ENCODE data around the gene R3HDM4.
"Not testable (repeated sequence)": the region's sequence is repeated elsewhere in the genome, so short reads cannot be mapped to it uniquely, and the experiment has no call there.

R3HDM4 gene

DNA sequence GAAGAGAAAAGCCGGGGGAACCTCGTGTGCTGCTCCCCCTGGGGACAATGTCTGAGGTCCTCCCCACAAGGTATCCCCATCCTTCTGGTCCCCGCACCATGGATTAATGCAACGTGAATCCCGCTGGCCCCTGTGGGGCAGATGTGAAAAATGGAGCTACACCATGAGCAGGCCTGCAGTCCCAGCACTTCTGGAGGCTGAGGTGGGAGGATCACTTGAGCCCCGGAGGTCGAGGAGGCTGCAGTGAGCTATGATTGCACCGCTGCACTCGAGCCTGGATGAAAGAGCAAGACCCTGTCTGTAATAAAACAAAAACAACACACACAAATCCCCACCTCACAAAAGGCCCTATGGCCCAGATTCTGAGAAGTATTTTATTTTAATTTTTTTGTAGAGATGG, 54.7 kb downstream of the R3HDM4 start:
- no peak for DNase-seq (ENCODE audit: low spot score)

DNA sequence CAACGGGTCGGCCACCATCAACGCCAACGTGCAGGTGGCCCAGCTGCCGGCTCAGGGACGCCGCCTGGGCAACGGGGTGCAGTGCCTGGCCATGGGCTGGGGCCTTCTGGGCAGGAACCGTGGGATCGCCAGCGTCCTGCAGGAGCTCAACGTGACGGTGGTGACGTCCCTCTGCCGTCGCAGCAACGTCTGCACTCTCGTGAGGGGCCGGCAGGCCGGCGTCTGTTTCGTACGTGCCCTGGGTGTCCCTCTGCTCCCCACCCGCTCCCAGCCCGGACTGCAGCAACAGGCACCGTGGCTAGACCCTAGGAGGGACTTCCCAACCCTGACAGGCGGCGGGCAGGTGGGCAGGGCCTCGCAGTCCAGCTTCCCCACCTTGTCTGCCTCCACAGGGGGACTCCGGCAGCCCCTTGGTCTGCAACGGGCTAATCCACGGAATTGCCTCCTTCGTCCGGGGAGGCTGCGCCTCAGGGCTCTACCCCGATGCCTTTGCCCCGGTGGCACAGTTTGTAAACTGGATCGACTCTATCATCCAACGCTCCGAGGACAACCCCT, 57.4 kb downstream of the R3HDM4 start:
- DNase-seq (ENCODE audit: low spot score), result no peak

DNA sequence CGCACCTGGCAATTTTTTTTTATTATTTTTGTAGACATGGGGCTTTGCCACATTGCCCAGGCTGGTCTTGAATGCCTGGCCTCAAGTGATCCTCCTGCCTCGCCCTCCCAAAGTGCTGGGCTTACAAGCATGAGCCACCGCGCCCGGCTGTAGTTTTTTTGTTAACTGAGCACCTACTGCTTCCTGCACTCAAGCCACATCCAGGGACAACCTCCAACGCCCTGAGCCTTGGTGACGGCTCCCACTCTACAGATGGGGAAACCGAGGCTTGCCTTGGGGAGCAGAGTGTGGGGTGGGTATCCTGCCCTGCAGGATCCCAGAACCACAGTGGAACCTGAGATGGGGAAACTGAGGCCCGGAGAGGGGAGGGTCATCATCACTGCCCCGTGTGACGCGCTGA, 57.9 kb downstream of the R3HDM4 start:
- DNase-seq (ENCODE audit: low spot score), result no peak

DNA sequence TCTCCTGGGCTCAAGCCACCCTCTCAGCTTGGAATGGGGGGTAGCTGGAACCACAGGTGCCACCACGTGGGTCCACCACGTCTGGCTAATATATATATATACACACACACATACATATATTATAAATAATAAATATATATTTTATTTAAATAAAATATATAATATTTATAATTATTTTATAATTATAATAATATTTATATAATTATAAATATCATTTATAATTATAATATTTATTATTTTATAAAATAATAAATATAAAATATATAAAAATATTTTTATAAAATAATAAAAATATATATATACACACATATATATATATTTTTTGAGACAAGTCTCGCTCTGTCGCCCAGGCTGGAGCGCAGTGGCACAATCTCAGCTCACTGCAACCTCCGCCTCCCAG, 58.5 kb downstream of the R3HDM4 start:
- DNase-seq (ENCODE audit: low spot score), result no peak

- DNase-seq (ENCODE audit: low spot score), result not testable (repeated sequence)
Observed at GRCh38 chr19:853614-854220, 59.3 kb downstream of the R3HDM4 start.

- DNase-seq (ENCODE audit: low spot score), result no peak
Observed at GRCh38 chr19:853014-853585, 59.9 kb downstream of the R3HDM4 start.

DNA sequence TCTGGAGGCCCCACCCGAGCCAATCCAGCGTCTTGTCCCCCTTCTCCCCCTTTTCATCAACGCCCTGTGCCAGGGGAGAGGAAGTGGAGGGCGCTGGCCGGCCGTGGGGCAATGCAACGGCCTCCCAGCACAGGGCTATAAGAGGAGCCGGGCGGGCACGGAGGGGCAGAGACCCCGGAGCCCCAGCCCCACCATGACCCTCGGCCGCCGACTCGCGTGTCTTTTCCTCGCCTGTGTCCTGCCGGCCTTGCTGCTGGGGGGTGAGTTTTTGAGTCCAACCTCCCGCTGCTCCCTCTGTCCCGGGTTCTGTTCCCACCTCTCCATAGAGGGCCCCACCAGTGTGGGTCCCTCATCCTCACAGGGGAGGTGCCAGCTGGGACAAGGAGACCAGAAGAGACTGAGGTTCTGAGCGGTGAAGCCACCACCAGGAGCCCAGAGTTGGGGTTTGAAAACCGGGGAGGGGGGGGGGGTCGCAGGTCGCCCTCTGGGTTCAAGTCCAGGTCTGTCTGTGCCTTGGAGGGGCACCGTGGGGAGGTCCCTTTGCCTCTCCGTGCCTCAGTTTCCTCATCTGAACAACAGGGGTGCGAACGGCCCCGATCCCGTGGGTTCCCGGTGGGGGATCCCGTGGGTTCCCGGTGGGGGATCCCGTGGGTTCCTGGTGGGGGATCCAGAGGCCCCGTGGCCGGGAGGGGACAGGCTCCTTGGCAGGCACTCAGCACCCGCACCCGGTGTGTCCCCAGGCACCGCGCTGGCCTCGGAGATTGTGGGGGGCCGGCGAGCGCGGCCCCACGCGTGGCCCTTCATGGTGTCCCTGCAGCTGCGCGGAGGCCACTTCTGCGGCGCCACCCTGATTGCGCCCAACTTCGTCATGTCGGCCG, 60.6 kb downstream of the R3HDM4 start, which contains the start of gene ELANE:
ELANE (plus strand) TSS at position 168 of the 878 bp plus-strand sequence; CDS start at position 194, 26 bp downstream.
- DNase-seq (ENCODE audit: low spot score), result no peak

GRCh38 chr19:850979-851335, 62.1 kb downstream of the R3HDM4 start:
- DNase-seq (ENCODE audit: low spot score), result no peak

GRCh38 chr19:850221-850978, 62.6 kb downstream of the R3HDM4 start:
- DNase-seq (ENCODE audit: low spot score), result no peak

DNA sequence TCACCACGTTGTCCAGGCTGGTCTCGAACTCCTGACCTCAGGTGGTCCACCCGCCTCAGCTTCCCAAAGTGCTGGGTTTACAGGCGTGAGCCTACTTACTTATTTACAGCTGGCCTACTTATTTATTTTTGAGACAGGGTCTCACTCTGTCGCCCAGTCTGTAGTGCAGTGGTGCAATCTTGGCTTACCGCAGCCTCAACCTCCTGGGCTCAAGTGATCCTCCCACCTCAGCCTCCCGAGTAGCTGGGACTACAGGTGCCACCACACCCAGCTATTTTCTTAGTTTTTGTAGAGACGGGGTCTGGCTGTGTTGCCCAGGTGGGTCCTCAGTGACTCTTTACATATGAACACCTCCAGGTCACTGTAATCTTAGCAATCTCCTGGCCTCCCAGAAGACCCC, 63.8 kb downstream of the R3HDM4 start:
- DNase-seq (ENCODE audit: low spot score), result not testable (repeated sequence)

DNA sequence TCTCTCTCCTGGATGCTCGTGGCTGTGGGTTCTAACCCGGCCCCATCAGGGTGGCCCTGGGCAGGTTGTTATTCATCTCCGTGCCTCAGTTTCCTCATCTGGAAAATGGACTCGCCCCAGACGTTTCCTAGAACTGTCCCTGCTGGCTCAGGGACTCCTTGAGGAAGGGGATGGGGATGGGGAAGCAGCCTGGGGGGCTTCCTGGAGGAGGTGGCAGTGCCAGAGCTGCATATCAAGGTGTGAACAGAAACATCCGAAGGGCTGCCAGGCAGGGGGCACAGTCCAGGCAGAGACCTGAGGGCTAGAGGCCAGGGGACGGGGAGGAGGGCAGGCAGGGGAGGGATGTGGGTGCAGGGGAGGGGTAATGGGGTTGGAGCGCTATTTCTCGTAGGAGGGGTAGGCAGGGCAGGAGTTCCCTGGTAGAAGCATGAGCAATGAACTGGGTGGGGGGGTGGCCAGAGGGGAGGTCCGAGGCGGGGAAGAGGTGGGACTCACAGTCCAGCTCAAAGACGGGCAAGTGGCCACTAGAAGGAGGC, 64.6 kb downstream of the R3HDM4 start:
- DNase-seq (ENCODE audit: low spot score), result no peak
